Activated CD4-positive, CD25-positive, alpha-beta regulatory T cell (primary cell): ENCODE results near the gene PLS1.

Experiments
- DNase-seq, 4 experiments: peaks; one replicate each; lab custom pipeline; 2025; lab: John Stamatoyannopoulos, UW

PLS1 gene

GRCh38 chr3:142642956-142643355, 46.8 kb downstream of the PLS1 start:
- DNase-seq: no peak

- no peak for DNase-seq
Measured at GRCh38 chr3:142644502-142644901, 48.3 kb downstream of the PLS1 start.

GRCh38 chr3:142645236-142645793, 49.1 kb downstream of the PLS1 start:
- no peak for DNase-seq

- no peak for DNase-seq
Measured at GRCh38 chr3:142646020-142646785, 50.0 kb downstream of the PLS1 start.

DNA sequence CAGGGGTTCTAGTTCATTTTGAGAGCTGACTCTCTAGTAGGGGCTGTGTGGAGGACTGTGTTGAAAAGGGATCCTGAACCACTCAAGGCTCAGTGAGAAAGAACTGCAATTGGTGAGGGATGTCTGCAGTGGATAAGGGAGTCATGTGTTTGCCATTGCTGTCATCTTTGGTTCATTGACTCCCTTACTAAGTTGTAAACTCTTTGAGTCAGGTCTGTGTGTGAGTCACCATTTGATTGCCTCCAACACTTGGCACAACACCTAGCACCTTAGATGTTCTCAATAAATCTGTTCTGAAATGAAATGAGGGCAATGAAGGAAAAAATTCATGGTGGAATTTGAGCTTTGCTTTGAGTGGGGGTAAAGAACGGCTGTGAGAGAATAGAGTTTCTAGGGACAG, 51.7 kb downstream of the PLS1 start:
- DNase-seq: no peak

- DNase-seq: no peak
Measured at GRCh38 chr3:142648950-142649349, 52.8 kb downstream of the PLS1 start.

DNA sequence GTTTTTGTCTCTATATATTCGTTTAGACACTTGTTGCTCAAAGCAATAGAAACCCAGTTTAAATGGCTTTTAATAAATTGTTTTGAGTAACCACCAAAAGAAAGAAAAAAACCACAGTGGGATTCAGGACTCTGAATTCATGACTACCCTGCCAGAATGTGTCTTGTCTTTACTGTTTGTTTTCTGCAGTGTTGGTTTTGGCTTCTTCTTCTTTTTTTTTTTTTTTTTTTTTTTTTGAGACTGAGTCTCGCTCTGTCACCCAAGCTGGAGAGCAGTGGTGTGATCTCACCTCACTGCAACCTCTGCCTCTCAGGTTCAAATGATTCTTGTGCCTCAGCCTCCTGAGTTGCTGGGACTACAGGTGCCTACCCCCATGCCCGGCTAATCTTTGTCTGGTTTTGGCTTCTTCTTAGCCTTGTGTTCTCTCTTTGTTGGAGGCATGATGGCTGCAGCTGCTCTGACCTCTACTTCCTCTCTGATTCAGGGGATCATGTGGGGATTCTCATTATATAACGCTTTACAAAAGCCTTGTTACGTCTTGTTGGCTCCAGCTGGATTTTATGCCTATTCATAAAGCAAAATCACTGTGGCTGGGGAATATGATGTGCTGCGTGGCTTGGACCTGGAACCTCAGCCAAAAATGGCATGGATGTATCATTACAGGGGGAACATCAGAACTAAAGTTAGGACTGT, 54.0 kb downstream of the PLS1 start:
- DNase-seq: no peak

DNA sequence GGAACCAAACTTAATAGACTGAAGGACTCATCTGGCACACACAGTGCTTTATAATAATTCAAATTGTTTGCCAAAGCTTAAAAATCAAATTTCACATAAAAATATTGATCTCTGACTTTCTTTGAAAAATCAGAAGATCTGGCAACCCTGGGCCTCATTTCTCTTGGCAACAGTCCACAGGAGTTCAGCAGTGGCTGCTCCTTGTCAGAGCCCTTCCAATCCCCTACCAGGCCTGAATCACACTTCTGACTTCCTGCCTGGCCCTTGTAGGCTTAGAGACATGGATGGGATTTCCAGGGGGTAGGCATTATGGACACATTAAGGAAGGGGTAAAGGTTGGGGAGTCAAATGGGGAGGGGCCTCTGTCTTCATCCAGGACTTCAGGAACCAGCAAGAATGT, 55.5 kb downstream of the PLS1 start:
- no peak for DNase-seq

- no peak for DNase-seq
Measured at GRCh38 chr3:142652826-142653292, 56.7 kb downstream of the PLS1 start.

DNA sequence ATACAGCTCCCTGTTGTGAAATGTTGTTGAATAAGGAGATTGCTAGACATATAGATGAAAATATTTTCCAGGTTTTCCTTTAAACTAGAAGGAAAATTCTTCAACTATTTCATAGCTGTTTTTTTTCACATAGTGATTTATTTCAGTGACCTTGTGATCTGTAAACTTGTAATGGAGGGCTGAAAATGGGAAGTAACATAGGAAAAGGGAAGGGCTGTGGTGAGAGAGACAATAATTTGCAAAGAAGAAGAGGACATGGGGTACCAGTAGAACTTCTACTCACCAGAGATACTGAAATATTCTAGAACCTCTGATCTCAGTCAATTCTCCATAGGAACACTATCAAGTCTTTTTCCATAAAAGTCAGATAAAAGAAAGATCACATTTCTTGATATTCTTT, 60.4 kb downstream of the PLS1 start:
- no peak for DNase-seq

GRCh38 chr3:142657033-142657432, 60.8 kb downstream of the PLS1 start:
- no peak for DNase-seq

DNA sequence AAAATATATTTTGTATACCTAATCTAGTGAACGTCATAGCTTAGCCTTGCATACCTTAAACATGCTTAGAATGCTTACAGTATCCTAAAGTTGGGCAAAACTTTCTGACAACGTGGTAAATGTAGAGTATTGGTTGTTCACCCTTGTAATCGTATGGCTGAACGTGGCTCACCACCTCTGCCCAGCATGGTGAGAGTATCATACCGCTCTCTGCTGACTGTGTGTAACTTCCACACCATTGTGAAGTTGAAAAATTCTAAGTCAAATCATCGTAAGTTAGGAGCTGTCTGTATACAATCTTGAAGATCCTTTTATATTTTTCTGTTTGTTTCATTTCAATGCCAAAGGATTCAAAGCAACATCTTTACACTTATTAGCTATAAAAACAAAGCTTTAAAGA, 64.2 kb downstream of the PLS1 start:
- DNase-seq: no peak

DNA sequence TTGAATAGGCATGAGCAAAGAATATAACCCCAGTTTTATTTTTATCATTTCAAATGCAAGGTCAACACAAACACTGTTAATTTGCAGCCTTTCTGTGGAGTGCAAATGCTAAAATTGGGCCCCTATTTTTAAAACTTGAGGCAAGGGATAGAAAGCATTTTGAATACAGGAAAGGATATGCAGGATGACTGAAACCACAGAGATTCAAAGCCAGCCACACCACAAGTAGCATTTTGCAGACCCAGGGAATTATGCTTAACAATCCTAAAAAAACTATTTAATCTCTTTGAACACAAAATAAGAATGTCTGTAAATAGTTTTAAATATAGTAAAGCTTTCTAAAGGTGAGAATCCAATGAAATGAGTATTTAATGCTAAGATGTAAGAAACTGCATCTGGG, 64.7 kb downstream of the PLS1 start:
- DNase-seq: no peak

DNA sequence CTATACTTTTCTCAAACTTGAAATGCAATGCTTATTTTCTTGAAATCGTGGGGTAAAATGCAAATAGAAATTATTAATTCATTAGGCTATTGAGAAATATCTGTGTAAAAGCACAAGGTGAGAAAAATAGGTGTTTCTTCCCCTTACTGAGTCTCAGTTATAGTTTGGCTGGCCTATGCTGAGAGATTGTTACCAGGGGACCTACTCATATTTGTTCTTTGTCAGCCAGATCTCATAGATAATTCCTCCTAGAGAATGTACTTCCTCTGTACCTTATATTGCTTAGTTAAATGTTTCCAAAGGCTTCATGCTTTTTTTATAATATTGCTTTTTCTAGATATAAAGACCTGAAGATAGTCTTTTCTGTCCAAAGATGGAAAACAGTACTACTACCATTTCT, 67.7 kb downstream of the PLS1 start:
- DNase-seq: no peak

- DNase-seq: no peak
Measured at GRCh38 chr3:142664311-142664710, 68.1 kb downstream of the PLS1 start.

GRCh38 chr3:142664819-142665218, 68.6 kb downstream of the PLS1 start:
- no peak for DNase-seq

DNA sequence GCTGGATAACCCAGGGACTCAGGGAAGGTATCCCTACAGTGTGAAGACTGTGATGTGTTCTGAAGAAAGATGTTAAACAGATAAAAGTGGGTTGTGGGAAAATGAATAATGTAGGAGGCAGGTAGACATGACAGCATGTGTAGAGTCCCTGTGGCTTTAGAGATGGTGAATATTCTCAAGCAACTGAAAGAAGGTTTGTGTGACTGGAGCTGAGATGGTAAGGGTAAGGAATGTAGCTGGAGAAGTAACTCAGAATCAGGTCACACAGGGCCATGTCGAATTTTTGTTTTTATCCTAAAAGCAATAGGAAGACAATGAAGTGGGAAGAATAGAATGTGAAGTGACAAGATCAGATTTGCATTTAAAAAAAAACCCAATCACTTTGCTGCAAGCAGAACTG, 73.9 kb downstream of the PLS1 start:
- DNase-seq: no peak

GRCh38 chr3:142676151-142676550, 80.0 kb downstream of the PLS1 start:
- DNase-seq: no peak

DNA sequence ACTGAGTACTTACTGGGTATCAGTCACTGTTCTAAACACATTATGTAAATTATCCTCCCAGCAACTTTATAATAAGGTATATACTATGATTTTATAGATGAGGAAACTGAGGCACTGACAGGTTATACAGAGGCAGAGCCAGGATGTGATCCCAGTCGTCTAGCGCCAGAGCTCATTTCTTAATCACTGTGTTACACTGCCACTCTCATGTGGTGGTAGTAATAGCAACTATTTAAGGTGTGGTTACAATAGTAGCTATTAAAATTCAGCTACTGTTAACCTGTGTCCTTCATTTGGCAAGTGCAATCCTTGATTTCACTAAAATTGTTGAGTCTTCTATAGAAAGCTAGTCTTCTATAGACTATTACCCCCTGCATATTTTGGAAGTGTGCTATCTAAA, 84.5 kb downstream of the PLS1 start:
- no peak for DNase-seq

DNA sequence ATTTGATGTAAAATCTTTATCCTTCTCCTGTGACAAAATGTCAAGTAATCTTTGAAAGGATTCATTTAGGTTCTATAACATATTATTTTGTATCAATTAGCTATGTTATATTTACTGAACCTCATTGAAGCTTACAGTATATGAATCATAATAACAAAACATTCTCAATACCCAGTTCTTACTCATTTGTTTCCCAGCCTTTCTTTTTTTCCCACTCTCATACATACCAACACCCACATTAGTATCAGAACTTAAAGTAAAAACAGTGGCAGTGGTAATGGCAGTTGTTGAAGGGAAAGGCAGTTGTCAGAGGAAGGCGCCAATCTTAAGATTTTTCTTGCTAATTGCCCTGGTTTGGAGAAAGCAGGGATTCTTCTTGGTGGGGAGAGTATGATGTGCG, 94.4 kb downstream of the PLS1 start:
- DNase-seq: no peak

GRCh38 chr3:142691527-142691926, 95.3 kb downstream of the PLS1 start:
- no peak for DNase-seq

- DNase-seq: no peak
Measured at GRCh38 chr3:142693136-142693853, 97.1 kb downstream of the PLS1 start.

DNA sequence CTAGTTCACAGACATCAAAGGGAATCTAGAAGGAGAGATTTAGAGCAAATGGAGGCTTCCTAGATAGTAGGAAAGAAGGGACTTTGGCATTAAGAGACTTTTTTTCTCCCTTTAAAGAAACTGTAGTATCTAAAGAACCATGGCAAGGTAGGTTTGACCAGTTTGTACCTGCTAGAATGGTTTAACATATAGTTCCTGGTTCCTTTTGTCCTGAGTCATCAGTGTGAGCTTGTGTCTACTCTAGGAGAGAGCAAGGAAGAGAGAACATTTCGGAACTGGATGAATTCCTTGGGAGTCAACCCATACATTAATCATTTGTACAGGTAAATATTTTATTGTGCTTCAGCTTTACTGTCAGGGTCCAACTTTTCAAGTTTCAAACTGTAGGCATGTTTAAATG, 98.0 kb downstream of the PLS1 start:
- DNase-seq: no peak
